GM21447 (cell line): Measurements from ENCODE around the gene SLC2A8.

Source experiments
- ATAC-seq: cut with Tn5 transposase; IDR thresholded peaks from one replicate; pipeline ENCODE4 v1.9.1; 2021; ENCODE audit not compliant: unreplicated experiment

SLC2A8 gene, protein sequence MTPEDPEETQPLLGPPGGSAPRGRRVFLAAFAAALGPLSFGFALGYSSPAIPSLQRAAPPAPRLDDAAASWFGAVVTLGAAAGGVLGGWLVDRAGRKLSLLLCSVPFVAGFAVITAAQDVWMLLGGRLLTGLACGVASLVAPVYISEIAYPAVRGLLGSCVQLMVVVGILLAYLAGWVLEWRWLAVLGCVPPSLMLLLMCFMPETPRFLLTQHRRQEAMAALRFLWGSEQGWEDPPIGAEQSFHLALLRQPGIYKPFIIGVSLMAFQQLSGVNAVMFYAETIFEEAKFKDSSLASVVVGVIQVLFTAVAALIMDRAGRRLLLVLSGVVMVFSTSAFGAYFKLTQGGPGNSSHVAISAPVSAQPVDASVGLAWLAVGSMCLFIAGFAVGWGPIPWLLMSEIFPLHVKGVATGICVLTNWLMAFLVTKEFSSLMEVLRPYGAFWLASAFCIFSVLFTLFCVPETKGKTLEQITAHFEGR

DNA sequence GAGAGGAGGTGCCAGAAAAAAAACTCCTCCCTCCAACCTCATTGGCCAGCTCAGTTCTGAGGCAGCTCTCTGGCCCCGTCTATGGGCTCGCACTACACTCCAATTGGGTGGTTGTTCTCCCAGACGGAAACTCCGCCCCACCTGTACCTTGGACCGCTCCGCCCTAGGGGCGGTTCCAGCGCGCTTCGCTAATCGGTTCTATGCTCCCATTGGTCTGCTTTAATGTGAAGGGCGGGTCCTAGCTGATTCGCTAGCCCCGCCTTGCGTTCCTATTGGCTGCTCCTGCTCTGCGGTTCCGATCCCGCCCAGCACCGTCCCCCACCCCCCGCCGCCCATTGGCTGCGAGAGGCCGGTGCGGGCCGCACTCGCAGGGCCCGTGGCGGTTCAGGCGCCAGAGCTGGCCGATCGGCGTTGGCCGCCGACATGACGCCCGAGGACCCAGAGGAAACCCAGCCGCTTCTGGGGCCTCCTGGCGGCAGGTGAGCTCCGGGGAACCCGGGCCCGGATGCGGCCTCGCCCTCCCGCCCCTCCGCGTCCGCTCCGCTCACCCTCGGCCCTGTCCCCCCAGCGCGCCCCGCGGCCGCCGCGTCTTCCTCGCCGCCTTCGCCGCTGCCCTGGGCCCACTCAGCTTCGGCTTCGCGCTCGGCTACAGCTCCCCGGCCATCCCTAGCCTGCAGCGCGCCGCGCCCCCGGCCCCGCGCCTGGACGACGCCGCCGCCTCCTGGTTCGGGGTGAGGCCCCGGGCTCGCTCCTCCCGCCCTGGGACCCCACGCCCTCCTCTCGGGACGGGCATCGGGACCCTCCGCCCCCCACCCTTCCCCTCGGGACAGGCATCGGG, at the start of gene SLC2A8:
Gene SLC2A8, plus strand, starts transcription at position 362 of the 838 bp plus-strand sequence. Its CDS starts 62 bp downstream, at position 424.
- ATAC-seq = peak; percentile 93

DNA sequence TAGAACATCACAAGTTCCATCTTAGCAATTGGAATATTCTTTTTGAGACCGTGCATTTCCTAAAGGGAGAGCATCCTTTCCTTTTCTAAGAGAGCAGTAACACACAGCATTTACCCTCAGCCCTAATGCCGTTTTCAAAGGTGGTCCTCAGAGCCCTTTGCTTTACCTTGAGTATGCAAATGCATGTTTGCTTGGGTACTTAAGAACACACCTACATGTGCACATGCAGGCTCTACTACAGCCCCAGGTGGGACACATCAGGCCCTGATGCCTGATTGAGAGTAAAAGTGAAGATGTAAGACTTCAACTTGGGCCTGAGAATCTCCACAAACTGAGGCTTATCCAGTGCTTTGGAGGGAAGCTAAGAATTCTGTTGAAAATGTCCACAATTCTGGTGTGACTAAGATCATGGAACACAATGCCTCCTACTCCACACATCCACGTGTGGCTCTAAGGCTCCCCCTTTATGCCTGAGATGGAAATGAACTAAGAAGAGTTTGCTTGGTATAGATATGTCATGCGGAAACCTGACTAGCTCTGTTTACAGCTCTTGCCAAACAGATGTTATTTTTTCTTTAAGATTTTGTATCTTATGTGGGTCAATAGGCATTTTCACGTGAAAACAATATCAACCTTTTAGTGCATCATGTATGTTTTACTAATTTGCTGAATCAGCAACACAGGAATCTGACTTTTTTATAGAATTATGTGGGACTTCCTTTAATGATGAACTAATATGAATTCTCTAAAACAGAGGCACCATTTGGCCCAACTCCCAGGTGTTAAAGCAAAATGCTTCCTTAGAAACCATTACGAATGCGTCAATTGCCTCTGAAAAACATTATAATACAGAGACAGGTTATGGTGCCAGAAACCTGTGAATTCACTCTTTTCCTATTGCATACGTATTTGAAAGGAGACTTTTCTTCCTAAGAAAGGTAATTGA, 48.9 kb upstream of the SLC2A8 start:
- no peak for ATAC-seq

DNA sequence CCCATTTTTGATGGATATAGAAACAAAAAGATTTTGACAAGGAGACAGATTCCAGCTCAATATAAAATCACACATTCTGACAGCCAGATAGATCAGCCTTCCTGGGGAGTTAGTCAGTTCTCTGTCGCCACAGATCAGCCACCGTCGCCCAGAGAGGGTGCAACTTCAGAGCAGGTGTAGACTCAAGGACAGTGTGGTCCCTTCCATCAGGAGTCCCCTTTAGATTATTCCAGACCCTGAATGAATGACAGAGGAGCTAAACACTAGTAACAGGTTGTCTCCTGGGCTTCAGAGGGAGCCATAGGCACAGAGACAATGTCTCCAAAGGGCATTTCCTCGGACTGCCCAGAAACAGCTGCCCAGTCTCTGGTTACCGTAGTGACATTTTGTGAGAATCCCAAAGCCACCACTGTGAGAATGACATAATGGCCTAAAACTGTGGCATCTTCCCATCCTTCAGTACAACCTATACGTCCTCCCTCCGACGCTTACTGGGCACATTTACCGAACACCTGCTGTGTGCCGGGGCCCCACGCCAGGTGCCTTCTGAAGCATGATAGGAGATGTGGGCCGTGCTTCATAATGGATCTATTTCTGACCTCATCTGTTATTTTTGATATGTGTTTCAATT, 47.4 kb upstream of the SLC2A8 start:
- ATAC-seq = no peak

DNA sequence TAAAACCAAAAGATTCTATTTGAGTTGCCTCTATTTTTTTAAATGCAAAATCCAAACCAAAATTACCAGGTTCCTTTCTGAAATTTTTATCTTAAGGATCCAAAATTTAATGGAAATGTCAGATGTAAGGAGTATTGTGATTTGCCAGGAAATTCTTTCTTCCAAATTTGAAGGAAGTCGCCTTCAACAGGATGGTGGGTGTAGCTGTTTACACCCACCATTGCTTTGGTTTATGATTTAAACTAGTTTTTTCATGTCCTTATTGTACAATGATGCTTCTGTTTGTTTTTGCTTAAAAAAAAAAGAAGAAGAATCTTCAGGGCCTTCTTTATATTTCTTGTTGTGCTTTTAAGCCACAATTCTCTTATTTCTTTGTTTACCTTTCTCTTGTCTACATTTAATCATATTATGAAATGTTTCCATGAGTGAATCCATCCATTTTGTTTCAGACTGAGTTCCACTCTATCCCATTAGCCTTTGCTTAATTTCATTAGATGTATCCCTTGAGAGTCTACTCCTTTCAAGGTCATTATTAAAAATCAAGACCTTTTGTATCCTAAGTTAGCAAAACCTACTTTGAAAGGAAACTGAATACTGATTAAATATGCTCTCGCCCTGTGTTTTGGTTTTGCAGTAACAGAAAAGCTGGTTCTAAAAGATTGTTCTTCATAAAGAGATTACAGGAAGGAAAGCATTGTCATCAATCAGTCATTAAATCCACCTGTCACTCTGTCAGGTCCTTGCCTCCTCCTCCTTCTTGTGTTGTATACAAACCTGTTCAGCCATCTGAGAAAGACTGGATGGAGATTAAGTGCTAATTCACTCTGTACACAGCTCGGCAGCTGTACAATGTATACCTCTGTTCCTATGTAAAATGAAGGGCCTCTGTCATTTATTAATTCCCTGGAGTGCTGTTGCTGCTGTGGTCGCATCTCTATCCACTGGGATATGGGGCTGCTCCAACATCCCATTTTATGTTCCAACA, 45.5 kb upstream of the SLC2A8 start:
- no peak for ATAC-seq

DNA sequence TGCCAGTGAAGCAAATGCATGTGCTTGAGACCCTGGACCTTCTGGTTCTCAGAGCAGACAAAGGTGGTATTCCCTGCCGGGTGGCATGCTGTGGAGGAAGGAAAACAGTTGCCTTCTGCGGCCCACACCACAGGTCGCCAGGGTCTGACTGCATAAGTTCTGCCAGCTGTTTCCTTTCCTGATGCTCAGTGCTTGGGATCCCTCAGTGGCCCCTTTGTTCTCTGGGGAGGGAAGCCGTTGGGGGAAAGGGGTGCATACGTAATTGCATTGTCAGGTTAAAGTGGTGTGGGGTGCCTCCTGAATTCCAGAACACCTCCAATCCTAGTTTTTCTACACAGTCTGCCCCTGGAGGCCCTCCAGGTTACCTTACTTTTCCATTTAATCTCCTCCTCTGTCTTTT, 43.1 kb upstream of the SLC2A8 start:
- no peak for ATAC-seq

DNA sequence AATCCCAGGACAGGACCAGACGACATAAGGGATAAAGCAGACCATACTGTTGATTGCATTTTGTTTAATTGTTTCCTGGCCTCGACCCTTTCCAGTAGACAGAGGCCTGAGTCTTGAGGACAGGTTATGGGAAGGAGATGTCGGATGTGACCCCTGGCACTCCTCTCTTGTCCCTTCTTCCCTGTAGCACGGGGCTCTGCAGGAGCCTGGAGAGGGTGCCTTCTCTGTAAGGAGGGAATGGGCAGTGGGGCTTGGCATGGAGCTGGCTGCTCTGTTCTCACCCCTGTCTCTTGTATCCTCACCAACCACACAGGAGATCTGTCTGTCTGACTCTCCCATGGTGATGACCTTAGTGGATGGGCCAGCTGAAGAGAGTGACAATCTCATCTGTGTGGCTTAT, 40.1 kb upstream of the SLC2A8 start:
- ATAC-seq = no peak

DNA sequence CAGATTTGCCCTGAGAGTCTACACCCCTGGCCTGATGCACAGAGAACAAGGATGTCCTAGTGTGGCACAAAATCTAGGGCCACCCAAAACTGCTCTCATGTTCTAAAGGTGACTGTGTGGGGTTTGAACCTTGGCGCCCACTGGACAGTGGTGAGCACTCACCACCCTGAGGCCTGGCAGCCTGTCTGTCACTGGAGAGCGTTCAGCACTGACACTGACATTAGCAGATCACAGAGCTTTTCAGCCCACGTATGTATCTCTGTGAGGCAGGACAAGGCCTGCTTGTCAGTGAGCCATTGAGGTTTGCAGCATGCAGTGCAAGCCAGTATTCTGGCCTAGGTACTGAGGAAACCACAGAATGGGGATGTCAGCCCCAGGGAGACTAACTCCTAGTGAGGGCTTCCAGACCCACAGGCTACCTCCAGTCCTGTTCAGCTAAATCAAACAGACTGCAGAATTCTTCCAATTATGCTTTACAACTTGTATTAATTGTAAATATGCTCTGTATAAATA, 38.9 kb upstream of the SLC2A8 start:
- ATAC-seq = no peak

DNA sequence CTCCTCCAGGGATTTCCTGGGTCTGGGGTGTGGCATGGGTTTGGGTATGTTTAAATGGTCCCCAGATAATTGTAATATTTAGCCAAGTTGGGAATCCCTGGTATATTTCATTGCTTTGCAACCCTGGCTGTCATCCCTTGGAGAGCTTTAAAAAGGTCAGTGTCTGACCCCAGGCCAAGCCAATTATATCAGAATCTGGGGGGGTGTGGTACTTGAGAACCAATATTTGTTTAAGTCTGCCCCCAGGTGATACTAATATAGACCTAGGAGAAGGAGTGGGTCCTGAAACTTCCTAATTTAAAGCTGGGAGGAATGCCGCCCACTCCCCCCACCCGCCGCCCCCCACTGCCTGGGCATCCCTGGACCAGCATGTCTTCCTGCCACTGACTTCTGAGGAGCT, 38.2 kb upstream of the SLC2A8 start:
- ATAC-seq = no peak

DNA sequence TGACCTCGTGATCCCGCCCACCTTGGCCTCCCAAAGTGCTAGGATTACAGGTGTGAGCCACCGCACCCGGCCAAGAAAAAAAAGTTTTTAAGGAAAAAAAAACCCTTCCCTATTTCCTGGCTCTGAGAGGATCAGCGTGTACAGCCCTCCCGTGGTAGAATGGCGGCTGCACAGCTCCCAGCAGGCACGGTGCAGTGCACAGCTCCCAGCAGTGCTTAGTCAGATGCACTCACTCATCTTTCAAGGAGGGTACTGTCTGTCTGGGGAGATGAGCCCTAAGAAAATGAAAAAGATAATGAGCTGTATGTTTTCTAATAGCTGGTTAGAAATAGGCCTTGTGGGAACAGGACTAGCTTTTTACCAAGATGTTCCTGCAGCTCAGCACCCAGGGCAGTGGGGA, 36.7 kb upstream of the SLC2A8 start:
- no peak for ATAC-seq

DNA sequence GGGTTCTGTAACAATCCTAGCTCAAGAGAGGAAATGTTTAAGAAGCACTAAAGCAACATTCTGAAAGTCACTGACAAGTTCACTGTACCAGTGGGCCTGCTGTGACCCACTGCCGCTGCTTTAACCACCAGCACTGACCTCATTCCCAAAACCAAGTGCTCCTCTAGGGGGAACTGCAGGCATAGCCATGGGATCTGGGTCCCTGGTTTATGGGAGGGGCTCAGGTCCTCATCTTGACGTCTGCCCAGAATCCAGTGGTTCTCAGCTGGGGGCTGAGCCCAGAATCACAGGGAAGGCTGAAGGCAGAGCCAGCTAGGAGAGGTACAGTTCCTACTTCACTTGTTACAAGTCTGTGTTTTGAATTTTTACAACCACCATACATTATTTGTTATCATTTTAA, 36.1 kb upstream of the SLC2A8 start:
- ATAC-seq = no peak

DNA sequence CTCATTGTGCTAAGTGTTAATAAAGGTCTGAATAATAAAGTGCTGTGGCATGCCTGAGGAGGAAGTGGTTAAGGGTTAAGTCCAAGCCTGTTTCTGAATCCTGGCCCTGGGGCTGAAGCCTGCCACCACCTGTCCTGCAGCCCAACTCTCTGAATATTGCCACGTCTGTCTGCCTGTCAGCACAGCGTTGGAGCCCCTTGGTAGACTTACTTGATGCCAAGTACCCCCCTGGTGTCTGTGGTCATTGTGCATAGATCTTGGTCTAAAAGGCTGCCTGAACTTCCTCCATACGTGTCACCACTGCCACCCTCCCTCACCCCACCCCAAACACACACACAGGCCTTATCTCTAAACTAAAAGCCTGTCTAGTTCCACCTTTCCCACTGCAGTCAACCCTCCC, 35.4 kb upstream of the SLC2A8 start:
- no peak for ATAC-seq

DNA sequence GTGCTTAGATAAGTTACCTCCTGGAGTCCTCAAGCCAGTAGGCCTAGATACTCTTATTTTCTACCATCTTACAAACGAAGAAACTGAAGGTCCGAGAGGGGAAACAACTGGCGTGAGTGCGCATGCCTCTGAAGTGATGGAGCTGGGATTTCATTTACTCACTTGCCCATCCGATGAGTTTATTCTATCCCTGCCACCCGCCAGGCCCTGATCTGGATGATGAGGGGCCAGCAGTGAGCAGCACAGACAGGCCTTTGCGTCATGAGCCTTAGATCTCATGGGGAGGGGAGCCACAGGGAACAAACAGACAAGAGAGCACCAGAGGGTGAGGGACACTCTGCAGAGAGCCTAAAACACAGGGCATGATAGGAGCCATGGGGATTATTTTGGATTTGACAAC, 34.1 kb upstream of the SLC2A8 start:
- no peak for ATAC-seq

DNA sequence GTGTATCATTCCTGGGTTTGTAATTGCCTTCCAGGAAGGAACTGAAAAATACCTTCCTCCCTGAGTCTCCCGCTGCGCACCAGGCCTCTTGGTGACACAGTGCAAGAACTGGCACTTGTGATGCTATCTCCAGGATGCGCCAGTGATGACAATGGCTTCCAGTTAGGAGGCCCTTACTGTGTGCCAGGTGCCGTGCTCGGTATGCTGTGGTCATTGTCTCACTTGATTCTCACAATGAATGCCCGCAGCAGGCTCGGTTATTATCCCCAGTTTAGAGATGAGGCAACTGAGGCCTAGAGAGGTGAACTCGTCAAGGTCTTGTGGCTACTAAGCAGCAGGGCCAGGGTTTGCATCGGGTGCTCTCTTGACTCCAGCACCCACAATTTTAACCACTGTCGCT, 31.5 kb upstream of the SLC2A8 start:
- no peak for ATAC-seq

DNA sequence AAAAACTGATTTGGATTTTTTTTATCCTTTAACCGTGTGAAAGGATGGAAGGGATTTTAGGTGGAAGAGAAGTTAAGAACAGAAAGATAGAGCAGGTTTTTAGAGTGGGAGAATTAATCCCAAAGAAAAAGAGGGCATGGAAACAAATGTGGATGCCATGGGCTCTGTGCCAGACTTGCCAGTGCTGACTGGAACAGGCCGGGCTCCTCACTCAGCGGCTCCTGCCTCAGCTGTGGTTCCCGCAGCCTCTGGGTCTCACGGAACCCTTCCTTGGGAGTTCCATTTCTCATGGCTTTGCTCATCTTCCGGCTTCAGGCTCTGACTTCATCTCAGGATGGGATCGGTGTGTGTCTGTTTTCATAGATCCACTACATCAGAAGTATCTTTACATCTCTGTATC, 30.4 kb upstream of the SLC2A8 start:
- no peak for ATAC-seq

DNA sequence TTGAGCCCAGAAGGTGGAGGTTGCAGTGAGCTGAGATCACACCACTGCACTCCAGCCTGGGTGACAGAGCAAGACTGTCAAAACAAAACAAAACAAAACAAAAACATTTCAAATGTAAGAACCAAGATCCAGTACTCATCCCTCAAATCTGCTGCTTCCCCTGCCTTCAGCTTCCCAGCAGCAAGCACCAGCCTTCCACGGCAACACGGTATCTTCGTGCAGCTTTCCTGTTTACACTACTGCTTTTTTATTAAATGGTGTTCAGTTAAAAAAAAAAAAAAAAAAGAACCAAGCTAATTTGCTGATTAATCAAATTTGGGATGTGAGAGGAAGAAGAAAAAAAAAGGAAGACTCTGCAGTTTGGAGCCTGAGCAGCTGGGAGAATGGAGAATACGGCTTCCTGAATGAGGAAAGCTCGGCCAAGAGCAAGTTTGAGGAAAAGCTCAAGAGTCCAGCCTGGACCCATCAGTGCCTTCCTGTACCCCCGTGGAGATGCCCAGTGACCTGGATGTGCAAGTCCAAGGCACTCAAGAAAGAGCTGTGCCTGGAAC, 28.0 kb upstream of the SLC2A8 start:
- ATAC-seq = no peak

DNA sequence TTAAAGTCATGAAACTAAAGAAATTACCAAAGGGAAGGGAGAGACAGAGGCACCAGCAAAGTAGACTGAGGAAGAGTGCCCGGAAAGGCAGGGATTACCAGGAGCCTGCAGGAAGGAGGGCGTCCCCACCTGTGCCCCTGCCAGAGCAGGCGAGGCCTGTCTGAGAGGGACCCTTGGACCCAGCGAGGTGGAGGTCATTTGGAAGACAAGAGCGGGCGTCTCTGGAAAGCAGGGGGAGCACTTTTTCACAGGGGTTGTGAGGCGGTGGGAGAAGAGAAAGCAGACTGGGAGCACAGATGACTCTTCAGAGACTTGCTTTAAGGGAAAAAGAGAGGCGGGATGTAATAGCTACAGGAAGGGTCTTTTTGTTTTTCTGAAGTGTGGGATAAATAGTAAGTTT, 27.5 kb upstream of the SLC2A8 start:
- ATAC-seq = no peak

DNA sequence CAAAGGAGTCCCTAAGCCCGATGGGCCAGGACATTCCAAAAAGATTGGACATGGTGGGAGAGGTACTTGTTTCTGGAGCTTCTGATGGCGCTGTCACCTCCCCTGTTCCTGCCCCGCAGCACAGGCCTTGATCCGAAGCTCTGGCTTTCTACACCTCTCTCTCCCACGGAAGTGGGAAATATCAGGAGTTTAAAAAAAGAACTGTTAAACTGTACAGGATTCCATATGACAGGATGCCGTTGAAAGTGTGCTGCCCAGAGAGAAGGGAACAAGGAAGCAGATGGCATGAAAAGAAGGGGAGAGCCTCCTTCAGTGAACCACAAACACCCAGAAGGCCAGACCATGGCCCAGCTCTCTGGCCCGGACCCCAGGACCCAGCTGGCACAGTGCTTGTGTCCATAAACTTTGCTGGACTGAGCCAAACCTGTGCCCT, 26.8 kb upstream of the SLC2A8 start:
- ATAC-seq = no peak

DNA sequence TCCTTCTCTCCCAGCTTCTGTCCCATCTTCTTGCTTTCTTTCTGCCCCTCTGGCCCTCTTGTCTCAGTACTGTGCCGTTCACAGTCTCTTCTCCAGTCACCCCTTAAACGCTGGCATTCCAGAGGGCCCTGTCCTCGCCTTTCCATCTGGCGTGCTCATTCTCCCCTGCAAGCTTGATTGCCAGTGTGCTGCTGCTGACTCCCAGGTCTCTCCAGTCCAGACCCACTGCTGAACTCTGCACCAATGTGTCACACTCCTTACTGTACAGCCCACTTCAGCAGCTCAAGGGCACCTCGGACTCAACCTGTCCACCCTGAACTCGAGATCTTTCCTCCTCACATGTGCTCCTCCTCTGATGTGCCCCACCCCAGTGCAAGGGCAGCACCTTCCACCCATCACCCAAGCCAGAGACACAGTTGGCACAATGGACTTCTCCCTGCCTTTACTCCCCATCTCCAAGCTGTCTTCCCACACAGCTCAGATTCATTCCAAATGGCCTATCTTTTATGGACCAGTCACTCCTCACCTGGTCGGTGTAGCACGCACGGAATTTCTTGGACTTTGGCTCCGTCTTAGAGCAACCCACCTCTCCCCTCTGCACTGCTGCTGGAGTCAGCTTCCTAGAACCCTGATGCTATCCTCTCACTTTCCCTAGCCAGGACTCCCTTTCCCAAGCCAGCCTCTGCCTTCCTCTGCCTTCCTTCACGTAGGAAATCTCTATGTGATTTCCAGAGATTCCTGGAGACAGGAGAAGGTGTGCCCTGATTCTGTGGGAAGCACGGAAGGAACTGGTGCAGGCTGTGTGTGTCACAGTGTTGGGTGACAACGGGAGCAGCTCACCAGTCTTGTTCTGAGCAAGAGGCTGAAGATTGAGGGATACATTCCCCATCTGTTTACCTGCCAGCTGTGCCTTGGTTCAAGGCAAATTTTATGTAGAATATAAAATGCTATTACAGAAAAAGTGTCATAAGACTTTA, 26.0 kb upstream of the SLC2A8 start:
- ATAC-seq = no peak
